SK-N-MC (cell line): Measurements from ENCODE around the gene LENEP.

Source experiments
- DNase-seq: peaks from one replicate; pipeline ENCODE4 v3.0.0-alpha.2; 2011; ENCODE audit warnings: low read depth, low spot score
- H3K27ac ChIP-seq: fragments of 200-600 bp; sonication (generic); 2 replicates; pipeline ENCODE4 v1.5.1; 2016; ENCODE audit warnings: mixed run types
- H3K36me3 ChIP-seq: fragments of 200-600 bp; sonication (generic); 2 replicates; pipeline ENCODE4 v1.6.1; 2017; ENCODE audit warnings: antibody characterized with exemption, low read length, mixed read lengths; ENCODE audit not compliant: insufficient read depth
- H3K4me3 ChIP-seq: fragments of 200-600 bp; sonication (generic); 2 replicates; pipeline ENCODE4 v1.5.1; 2016
- H3K9ac ChIP-seq: fragments of 200-600 bp; sonication (generic); 2 replicates; pipeline ENCODE4 v1.8.0; 2017; ENCODE audit warnings: mixed run types, mixed read lengths; ENCODE audit not compliant: insufficient read length
- H3K9me3 ChIP-seq: fragments of 200-600 bp; sonication (generic); 2 replicates; pipeline ENCODE4 v1.6.1; 2017; ENCODE audit warnings: low read depth, mild to moderate bottlenecking, antibody characterized with exemption, low read length, moderate library complexity, mixed read lengths
- EZH2 ChIP-seq: fragments of 200-600 bp; sonication (generic); IDR thresholded peaks from one replicate; pipeline ENCODE4 v1.6.1; 2017; ENCODE audit warnings: antibody characterized with exemption
- FOXP2 ChIP-seq: optimal IDR thresholded peaks from 2 replicates; pipeline ENCODE3; 2011; ENCODE audit warnings: mild to moderate bottlenecking, moderate library complexity; ENCODE audit not compliant: insufficient read depth; ENCODE audit errors: extremely low read length, control extremely low read depth
- POLR2AphosphoS5 ChIP-seq: IDR thresholded peaks from 2 replicates; pipeline ENCODE4 v1.6.1; 2012; ENCODE audit warnings: mild to moderate bottlenecking, low read depth, low read length, borderline replicate concordance

LENEP gene

DNA sequence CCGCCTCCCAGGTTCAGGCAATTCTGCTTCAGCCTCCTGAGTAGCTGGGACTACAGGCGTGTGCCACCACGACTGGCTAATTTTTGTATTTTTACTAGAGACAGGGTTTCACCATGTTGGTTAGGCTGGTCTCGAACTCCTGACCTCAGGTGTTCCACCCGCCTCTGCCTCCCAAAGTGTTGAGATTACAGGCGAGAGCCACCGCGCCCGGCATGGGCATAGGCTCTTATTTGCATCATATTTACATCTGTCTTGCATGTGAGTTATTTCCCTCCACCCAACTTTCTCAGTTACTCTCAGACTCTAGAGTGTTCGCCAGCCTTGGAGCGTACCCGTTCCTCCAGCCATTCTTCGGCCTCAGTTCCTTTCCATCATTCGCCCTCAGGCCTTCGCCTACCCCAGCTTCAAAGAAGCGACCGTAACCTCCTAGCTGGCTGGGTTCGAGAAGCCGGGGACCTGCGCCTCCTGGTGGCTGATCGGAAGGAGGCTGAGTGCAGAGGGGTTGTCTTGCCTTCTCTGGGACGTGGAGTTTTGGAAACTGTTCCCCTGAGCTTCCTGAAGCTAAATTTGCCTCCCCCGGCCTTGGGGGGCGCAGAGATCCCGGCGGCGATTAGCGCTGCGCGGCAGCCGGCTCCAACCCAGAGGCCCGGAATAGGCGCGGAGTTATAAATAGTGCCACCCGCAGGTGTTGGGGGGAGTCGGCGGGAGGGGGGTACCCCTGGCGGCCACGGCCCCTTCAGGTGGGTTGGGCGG, 5.6 kb downstream of the LENEP start:
- peak; percentile 79 for DNase-seq
- H3K9ac ChIP-seq: peak overlapping the region; percentile 40
- H3K27ac ChIP-seq: peak overlapping the region; percentile 95
- H3K9me3 ChIP-seq: no peaks in the 10 kb centered on the region
- H3K36me3 ChIP-seq: no peaks in the 10 kb centered on the region
- TF ChIP-seq EZH2: no peak
- peak; percentile 52 for TF ChIP-seq POLR2AphosphoS5
- TF ChIP-seq FOXP2: peak; percentile 38
- peak overlapping the region; percentile 95 for H3K4me3 ChIP-seq

DNA sequence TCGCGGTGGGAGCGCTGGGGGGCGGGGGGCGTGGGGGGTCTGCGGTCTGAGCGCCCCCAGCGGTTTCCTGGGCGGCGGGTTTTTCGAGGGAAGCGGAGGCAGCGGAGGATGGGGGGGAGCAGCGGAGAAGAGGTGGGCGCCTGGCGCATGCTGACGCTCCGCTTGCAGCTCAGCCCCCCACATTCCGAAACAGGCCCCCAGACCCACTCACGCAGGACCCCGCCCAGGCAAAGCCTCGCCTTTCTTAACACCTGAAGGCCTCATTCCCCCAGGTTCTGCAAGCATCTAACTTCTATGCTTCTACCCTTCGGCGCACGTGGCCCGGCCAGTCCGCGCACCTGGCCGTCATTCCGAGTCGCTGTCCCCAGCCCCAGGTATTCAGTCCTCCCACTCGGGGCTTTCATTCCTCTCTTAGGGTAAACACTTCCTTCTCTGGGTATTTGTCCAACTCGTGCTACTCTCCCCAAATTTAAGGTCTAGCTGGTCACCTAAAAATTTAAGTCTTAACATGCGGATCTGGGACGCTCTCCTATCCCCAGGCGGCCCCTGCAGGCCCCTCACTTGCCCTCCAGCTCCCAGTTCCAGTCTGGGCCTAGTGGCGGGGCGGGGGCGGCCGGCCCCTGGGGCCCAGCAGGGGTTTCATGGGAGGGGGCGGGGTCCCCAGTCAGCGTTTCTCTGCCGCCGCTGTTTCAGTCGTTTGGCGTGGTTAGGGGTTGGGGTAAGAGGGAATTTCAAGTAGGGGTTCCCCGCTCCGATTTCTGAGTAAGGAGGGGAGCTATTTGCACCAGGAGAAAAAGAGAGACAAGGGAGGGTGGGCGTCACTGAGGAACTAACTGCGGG, 6.4 kb downstream of the LENEP start:
- H3K4me3 ChIP-seq: peak overlapping the region; percentile 95
- no peak for DNase-seq
- no peaks in the 10 kb centered on the region for H3K9me3 ChIP-seq
- TF ChIP-seq EZH2: no peak
- TF ChIP-seq FOXP2: no peak
- peak; percentile 71; the same call in 1 of the 2 replicates for TF ChIP-seq POLR2AphosphoS5
- H3K9ac ChIP-seq: peak overlapping the region; percentile 74
- H3K27ac ChIP-seq: peak overlapping the region; percentile 95
- no peaks in the 10 kb centered on the region for H3K36me3 ChIP-seq

DNA sequence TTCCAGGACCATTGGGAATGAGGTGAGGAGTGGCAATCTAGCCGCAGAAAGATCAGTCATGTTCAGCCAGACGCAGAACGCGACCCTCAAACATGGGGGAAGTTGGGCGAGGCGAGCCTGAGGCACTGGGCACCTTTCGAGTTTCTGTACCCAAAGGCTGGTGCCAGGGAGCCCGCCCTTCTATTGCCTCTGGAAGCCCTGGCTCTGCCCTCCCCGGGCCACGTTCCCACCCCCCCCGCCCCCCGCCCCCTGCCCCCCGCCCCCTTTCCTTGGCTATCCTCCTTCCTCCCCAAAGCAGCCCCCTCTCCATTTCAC, 7.0 kb downstream of the LENEP start:
- H3K9ac ChIP-seq: peak overlapping the region; percentile 80
- no peaks in the 10 kb centered on the region for H3K36me3 ChIP-seq
- DNase-seq: no peak
- H3K27ac ChIP-seq: peak overlapping the region; percentile 96
- peak overlapping the region; percentile 95 for H3K4me3 ChIP-seq
- no peak for TF ChIP-seq EZH2
- TF ChIP-seq FOXP2: no peak
- no peak for TF ChIP-seq POLR2AphosphoS5
- H3K9me3 ChIP-seq: no peaks in the 10 kb centered on the region

DNA sequence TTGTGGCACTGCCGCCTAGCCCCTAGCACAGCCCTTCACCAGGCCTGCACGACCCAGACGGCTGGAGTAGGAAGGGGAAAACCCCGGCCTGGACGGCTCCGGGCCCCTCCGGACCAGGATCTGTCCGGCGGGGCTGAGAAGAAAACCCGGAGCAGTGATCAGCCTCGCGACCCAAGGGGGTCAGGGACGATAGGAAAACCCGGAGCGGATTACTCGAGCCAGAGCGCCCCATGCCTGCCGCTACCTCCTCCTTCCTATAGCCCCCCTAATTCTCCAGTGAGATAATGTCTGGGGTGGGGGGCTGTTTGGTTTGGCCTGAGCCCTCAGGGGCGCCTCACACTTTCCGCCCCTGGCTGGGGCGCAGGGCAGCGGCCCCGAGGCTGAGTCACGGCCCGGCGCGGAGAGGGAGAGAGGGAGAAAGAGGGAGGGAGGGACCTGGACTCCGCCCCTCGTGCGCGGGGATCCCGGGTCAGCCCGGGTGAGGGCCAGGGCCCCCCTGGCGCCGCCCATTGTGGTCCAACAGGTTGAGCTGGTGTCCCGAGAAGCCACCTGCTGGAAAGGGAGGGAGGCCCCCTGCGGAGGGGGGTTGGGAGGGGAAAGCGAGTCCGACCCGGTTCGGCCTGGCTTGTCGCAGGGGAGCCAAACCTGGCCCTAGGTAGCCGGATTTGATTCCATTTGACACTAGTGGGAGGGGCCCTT, 7.5 kb downstream of the LENEP start:
- DNase-seq: no peak

DNA sequence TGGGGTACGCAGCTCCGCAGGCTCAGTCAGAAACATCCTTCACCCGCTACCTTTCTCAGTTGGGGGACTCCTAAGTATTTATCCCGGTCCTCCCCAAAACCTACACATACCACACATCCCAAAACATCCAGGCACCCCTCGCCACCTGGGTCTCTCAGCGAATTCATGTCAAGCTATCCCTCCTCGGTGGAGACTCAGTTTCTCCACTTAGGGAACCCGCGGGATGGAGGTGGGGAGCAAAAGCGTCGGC, 8.0 kb downstream of the LENEP start:
- Histone ChIP-seq H3K4me3 (peak overlapping the region; percentile 95), H3K36me3 (no peaks in the 10 kb centered on the region), H3K9me3 (no peaks in the 10 kb centered on the region), H3K9ac (peak overlapping the region; percentile 9), H3K27ac (peak overlapping the region; percentile 96)
- no peak for DNase-seq
- TF ChIP-seq POLR2AphosphoS5 (no peak), EZH2 (no peak), FOXP2 (no peak)

More for the DNA sequence above, 7.5 kb downstream of the LENEP start:
- Histone ChIP-seq H3K27ac (peak overlapping the region; percentile 96), H3K9me3 (no peaks in the 10 kb centered on the region), H3K9ac (peak overlapping the region; percentile 80), H3K36me3 (no peaks in the 10 kb centered on the region), H3K4me3 (peak overlapping the region; percentile 95)
- TF ChIP-seq FOXP2: no peak

DNA sequence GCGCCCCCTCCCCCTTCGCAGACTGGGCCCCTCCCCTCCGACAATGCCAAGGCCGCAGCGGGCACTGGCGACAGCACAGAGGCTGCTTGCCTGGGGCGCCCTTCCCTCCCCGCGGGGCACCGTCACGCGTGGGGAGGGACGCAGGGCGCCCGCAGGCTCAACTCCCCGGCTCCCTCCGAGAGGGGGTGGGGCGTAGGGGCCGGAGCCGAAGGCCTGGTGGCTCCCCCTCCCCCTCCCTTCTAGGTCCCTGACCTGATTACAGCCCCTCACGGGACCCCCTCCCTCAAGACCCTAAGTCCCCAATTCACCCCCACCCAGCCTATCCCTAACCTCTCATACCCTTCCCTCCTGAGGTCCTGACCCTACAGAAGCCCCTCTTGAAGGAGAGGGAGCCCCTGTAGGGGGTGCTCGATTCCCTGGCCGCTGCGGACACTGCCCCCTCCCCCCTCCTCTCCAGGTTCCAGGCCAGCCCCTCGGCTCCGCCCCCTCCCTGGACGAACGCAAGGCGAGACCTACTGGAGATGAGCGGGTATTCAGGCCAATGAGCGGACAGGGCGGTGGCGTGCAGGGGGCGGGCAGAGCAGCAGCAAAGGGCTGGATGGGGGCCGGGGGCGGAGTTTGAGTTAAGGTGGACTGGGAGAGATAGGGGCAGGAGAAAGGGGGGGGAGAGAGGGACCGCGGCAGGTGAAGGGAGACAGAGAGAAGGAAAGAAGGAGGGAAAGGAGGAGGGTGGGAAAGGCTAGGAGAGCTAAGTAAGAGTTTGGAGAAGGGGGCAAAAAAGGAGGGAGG, 8.5 kb downstream of the LENEP start:
- TF ChIP-seq EZH2 (no peak), FOXP2 (no peak), POLR2AphosphoS5 (no peak; the same call in 1 of the 2 replicates)
- no peaks in the 10 kb centered on the region for H3K9me3 ChIP-seq
- H3K36me3 ChIP-seq: no peaks in the 10 kb centered on the region
- H3K27ac ChIP-seq: peak overlapping the region; percentile 96
- peak overlapping the region; percentile 95 for H3K4me3 ChIP-seq
- DNase-seq: peak; percentile 82
- H3K9ac ChIP-seq: peak overlapping the region; percentile 9

DNA sequence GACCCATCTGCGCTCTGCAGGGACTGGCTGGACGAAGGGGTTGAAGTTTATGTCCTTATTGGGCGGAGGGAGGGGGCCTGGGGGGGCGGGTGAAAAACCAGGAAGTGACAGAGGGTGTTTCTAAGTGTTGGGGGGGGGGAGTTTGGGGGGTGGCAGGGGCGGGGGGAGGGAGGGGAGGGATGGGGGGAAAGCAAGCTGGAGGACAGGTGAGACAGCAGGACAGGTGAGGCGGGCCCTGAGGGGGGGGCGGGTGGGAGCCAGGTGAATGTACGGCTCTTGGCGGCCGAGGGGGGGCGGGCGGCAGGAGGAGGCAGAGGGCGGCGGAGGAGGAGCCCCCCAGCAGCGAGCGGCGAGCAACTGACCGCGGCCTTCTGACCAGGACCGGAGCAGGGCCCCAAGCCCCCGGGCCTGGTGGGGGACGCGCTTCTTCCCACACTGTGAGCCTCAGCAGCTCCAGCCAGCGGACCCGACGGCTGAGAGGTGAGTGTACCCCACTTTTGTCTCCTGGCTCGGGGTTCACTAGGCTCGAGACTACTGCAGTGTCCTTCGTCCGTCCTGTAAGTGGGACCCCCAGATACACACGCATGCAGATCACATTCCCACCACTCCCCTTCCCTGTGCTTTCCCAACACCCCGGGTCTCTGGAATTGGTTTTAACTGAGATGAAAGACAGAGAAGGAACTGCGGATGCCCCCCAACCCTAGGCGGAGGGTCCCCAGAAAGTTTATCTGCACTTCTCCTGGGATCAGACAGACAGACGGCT, 9.3 kb downstream of the LENEP start, which contains the start of gene ZBTB7B:
TSS of gene ZBTB7B (plus strand) at position 339 of the 763 bp plus-strand sequence. CDS start 11,859 bp downstream, outside the sequence.
- Histone ChIP-seq H3K9me3 (no peaks in the 10 kb centered on the region), H3K36me3 (no peaks in the 10 kb centered on the region), H3K9ac (peak within 1 kb of the TSS; percentile 87), H3K27ac (peak within 1 kb of the TSS; percentile 96), H3K4me3 (peak within 1 kb of the TSS; percentile 96)
- DNase-seq: no peak
- no peak for TF ChIP-seq POLR2AphosphoS5
